ENCODE measurements around the gene SRSF12.

- TF ChIP-seq CTCF (conservative IDR thresholded peaks at IDR 0.05; ENCODE audit: low read length) (no peak), EZH2phosphoT487 (IDR thresholded peaks at IDR 0.05; ENCODE audit: borderline replicate concordance) (no peak)
Observed at GRCh38 chr6:89154131-89154530, 36.3 kb upstream of the SRSF12 start.
